PC-3 (cell line): ENCODE data around the gene A4GALT. TPM values are rescaled to one million over a fixed set of nuclear protein-coding genes. Genes with fewer than 3 reads are reported as not detected.

Source experiments
- ATAC-seq: fragments of 200-7000 bp; cut with Tn5 transposase; 2 replicates; pipeline ENCODE4 v1.9.1; 2020; ENCODE audit warnings: mild to moderate bottlenecking, moderate library complexity
- BruUV-seq: library from RNA; stranded (reverse); fragments of 400-500 nt; replicated peaks from 2 replicates; lab custom pipeline; 2021; lab: Mats Ljungman, UMichigan
- CTCF ChIA-PET: fragments of 300-600 bp; sonication (Branson Sonifier 250); formaldehyde crosslinking; loops from one replicate; lab custom pipeline; 2022; ENCODE audit warnings: antibody characterized with exemption; lab: Charles Lee
- POLR2A ChIA-PET: fragments of 300-600 bp; sonication (Branson Sonifier 250); formaldehyde crosslinking; loops from one replicate; lab custom pipeline; 2022; ENCODE audit warnings: antibody characterized with exemption; ENCODE audit not compliant: unreplicated experiment; lab: Charles Lee
- DNase-seq: peaks from one replicate; pipeline ENCODE4 v3.0.0-alpha.2; 2015
- H2AFZ ChIP-seq: fragments of 300-600 bp; sonication (generic); 2 replicates; pipeline ENCODE4 v1.6.0; 2016; ENCODE audit warnings: antibody characterized with exemption, low read length
- H3F3A ChIP-seq: fragments of 300-600 bp; sonication (generic); one replicate; pipeline ENCODE4 v1.6.0; 2017; ENCODE audit warnings: antibody characterized with exemption, low read length, control low read depth, mild to moderate bottlenecking; ENCODE audit not compliant: unreplicated experiment
- H3K27ac ChIP-seq: fragments of 300-600 bp; sonication (generic); 2 replicates; pipeline ENCODE4 v1.5.1; 2016; ENCODE audit warnings: mild to moderate bottlenecking, low read length
- H3K27me3 ChIP-seq: fragments of 300-600 bp; sonication (generic); 2 replicates; pipeline ENCODE4 v1.6.1; 2016; ENCODE audit warnings: low read length, mixed read lengths
- H3K36me3 ChIP-seq: fragments of 300-600 bp; sonication (generic); 2 replicates; pipeline ENCODE4 v1.6.1; 2016; ENCODE audit warnings: low read depth, mixed run types, low read length, mixed read lengths
- H3K4me1 ChIP-seq: fragments of 300-600 bp; sonication (generic); 2 replicates; pipeline ENCODE4 v1.5.1; 2016; ENCODE audit warnings: low read length; ENCODE audit not compliant: insufficient read depth
- H3K4me2 ChIP-seq: fragments of 300-600 bp; sonication (generic); 2 replicates; pipeline ENCODE4 v1.6.0; 2016; ENCODE audit warnings: low read length
- H3K4me3 ChIP-seq: fragments of 300-600 bp; sonication (generic); 2 replicates; pipeline ENCODE4 v1.5.1; 2016; ENCODE audit warnings: mild to moderate bottlenecking, low read length, mixed read lengths
- H3K79me2 ChIP-seq: fragments of 300-600 bp; sonication (generic); 2 replicates; pipeline ENCODE4 v1.6.1; 2017; ENCODE audit warnings: low read length, mixed read lengths
- H3K9ac ChIP-seq: fragments of 300-600 bp; sonication (generic); 2 replicates; pipeline ENCODE4 v1.6.0; 2016; ENCODE audit warnings: mild to moderate bottlenecking, low read length
- H3K9me2 ChIP-seq: fragments of 300-600 bp; sonication (generic); replicated peaks from 2 replicates; pipeline ENCODE4 v1.6.1; 2016; ENCODE audit warnings: mixed run types, low read length, mixed read lengths
- H3K9me3 ChIP-seq: fragments of 300-600 bp; sonication (generic); 2 replicates; pipeline ENCODE4 v1.6.1; 2016; ENCODE audit warnings: low read length, mixed read lengths
- H4K20me1 ChIP-seq: fragments of 300-600 bp; sonication (generic); 2 replicates; pipeline ENCODE4 v1.6.1; 2016; ENCODE audit warnings: low read length, mixed read lengths
- CTCF ChIP-seq: fragments of 300-600 bp; sonication (generic); conservative IDR thresholded peaks from 2 replicates; pipeline ENCODE4 v1.5.1; 2017; ENCODE audit warnings: antibody characterized with exemption, low read depth, mild to moderate bottlenecking, low read length
- EZH2 ChIP-seq: fragments of 300-600 bp; sonication (generic); IDR thresholded peaks from one replicate; pipeline ENCODE4 v1.6.1; 2017; ENCODE audit warnings: antibody characterized with exemption, mild to moderate bottlenecking, low read length; ENCODE audit not compliant: unreplicated experiment
- EZH2phosphoT487 ChIP-seq: fragments of 300-600 bp; sonication (generic); IDR thresholded peaks from 2 replicates; pipeline ENCODE4 v1.6.1; 2018; ENCODE audit warnings: mild to moderate bottlenecking, antibody characterized with exemption, low read length, borderline replicate concordance
- intact Hi-C: fragments of 100-400 bp; cut with micrococcal nuclease; formaldehyde crosslinking; loops from 2 replicates; pipeline ENCODE4 v1.9.0; 2023
- total RNA-seq: library from RNA; depleted of rRNA; stranded (reverse); fragments of >200 nt; gene quantifications from 2 replicates; pipeline ENCODE4 v1.2.3, GENCODE V29; 2014

A4GALT gene
- total RNA-seq, 1 experiment from 2014 or later = 3.2 TPM

DNA sequence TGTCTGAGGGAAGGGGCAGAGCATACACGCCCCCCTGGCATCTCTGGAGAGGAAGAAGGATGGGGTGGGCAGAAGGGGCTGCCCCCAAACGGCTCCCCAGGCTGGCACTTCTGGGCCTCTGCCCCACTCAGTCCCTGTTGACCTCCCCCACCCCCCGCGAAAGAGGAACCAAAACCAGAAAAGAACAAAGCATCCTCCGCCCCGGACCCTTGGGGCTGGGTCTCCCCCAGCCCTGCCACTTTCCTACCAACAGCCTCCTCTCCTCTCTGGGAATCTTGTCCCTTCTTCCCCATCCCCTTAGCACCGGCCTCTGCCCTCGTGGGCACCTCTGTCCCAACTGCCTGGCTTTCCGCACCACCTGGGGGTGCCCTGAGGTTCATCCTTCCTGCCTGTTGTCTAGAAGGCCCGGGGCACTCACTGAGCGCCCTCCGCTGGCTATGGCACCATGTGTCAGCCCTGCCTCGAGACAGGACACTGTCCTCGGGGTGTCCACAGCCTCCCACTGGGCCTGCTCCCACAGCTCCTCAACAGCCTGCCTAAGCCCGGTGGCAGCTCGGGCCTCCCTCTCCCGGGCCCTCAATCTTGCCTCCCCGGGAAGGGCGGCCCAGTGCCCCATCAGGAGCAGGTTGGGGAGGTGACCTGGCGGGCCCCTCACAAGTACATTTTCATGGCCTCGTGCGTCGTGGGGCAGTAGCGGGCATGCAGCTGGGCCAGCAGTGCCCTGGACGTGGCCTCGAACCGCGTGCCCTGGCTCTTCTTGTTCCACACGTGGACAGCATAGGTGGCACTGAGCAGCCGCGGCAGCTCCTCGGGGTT, 28.2 kb downstream of the A4GALT start:
- Histone ChIP-seq H3K9me2 (no peaks in the 10 kb centered on the region), H3K27me3 (no peaks in the 10 kb centered on the region), H2AFZ (no peak overlapping the region), H3K9me3 (no peaks in the 10 kb centered on the region), H3K9ac (no peak overlapping the region), H4K20me1 (no peaks in the 10 kb centered on the region), H3K4me2 (no peak overlapping the region), H3K4me3 (no peak overlapping the region), H3F3A (no peaks in the 10 kb centered on the region), H3K36me3 (no peaks in the 10 kb centered on the region), H3K4me1 (peaks cover 14% of the 10 kb centered on the region), H3K27ac (no peak overlapping the region), H3K79me2 (no peaks in the 10 kb centered on the region)
- TF ChIP-seq CTCF (peak; percentile 30; the same call in 1 of the 2 replicates), EZH2 (no peak)
- no TSS peak for BruUV-seq
- ChIA-PET POLR2A (no interaction called here), CTCF (no interaction called here)
- intact Hi-C loops = no loop called here
- ATAC-seq (no peak), DNase-seq (no peak)

DNA sequence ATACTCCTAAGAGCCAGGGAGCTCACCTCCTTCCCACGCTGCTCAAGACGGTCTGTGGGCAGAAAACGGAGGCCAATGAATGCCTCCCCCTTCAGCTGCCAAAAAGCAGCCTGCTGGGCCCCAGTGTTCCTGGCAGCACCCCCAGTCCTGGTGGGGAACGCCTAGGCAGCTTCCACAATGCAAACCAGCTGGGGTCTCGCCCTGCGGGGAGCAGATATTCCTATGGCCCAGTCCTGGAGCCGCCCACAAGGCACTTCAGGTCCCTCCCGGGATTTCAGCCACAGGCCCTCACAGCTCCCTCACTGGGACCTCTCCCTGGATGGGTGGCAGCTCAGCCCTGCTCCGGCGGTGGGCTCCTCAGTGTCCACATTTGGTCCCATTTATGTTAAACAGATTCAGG, 29.2 kb downstream of the A4GALT start:
- DNase-seq (no peak), ATAC-seq (no peak)
- no peaks in the 10 kb centered on the region for H3F3A ChIP-seq
- TF ChIP-seq EZH2 (no peak), EZH2phosphoT487 (no peak), CTCF (no peak)
- H3K4me2 ChIP-seq = no peak overlapping the region
- CTCF ChIA-PET = no interaction called here
- intact Hi-C loops = no loop called here
- H3K9me3 ChIP-seq = no peaks in the 10 kb centered on the region
- H3K79me2 ChIP-seq = no peaks in the 10 kb centered on the region
- no peaks in the 10 kb centered on the region for H3K36me3 ChIP-seq
- no peak overlapping the region for H3K27ac ChIP-seq
- H3K4me3 ChIP-seq = no peak overlapping the region
- H4K20me1 ChIP-seq = no peaks in the 10 kb centered on the region
- peaks cover 21% of the 10 kb centered on the region for H3K4me1 ChIP-seq
- no peak overlapping the region for H2AFZ ChIP-seq
- no peak overlapping the region for H3K9ac ChIP-seq
- BruUV-seq = no TSS peak
- no peaks in the 10 kb centered on the region for H3K27me3 ChIP-seq
- H3K9me2 ChIP-seq = no peaks in the 10 kb centered on the region
- POLR2A ChIA-PET = no interaction called here
